Measurements from ENCODE around the gene FAT1.

DNA sequence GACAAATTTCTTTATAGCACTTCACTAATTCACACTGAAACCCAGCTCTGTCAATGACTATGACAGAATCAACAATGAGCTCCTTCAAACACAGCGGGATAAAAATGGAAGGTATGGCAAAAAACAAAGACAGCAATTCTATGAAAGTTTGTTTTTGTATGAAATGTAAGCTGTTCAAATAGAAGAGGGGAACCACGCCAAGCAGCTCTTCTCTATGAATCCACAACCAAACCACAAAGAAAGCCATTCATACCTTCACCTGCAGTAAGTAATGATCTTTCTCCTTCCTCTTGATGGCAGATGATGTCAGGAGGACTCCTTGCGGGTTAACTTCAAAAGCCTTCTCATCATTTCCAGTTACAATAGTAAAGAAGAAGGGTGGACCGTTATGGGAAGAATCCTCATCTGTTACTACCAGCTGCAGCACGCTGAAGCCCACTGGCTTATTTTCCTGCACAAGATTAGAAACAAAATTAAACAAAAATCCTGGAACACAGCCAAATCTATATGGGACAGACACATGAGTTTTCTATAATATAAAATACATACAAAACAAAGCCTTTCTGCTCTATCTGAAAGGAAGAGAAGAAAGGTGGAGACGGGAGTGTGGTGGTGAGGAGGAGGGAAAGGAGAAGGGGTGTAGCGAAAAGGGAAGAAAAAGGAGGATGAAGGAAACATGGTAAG, 119.4 kb downstream of the FAT1 start:
- TF ChIP-seq, protein P1, sequence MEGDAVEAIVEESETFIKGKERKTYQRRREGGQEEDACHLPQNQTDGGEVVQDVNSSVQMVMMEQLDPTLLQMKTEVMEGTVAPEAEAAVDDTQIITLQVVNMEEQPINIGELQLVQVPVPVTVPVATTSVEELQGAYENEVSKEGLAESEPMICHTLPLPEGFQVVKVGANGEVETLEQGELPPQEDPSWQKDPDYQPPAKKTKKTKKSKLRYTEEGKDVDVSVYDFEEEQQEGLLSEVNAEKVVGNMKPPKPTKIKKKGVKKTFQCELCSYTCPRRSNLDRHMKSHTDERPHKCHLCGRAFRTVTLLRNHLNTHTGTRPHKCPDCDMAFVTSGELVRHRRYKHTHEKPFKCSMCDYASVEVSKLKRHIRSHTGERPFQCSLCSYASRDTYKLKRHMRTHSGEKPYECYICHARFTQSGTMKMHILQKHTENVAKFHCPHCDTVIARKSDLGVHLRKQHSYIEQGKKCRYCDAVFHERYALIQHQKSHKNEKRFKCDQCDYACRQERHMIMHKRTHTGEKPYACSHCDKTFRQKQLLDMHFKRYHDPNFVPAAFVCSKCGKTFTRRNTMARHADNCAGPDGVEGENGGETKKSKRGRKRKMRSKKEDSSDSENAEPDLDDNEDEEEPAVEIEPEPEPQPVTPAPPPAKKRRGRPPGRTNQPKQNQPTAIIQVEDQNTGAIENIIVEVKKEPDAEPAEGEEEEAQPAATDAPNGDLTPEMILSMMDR (IDR thresholded peaks at IDR 0.05), result no peak
- TF ChIP-seq NR2C2 (CRISPR knock-in tag; IDR thresholded peaks at IDR 0.05), result no peak
- TF ChIP-seq TCF7 (CRISPR knock-in tag; IDR thresholded peaks at IDR 0.05; ENCODE audit: low read depth), result no peak
- no peak for TF ChIP-seq ZNF121 (CRISPR knock-in tag; IDR thresholded peaks at IDR 0.05)
- TF ChIP-seq, protein P2, sequence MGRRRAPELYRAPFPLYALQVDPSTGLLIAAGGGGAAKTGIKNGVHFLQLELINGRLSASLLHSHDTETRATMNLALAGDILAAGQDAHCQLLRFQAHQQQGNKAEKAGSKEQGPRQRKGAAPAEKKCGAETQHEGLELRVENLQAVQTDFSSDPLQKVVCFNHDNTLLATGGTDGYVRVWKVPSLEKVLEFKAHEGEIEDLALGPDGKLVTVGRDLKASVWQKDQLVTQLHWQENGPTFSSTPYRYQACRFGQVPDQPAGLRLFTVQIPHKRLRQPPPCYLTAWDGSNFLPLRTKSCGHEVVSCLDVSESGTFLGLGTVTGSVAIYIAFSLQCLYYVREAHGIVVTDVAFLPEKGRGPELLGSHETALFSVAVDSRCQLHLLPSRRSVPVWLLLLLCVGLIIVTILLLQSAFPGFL (CRISPR knock-in tag; IDR thresholded peaks at IDR 0.05; ENCODE audit: borderline replicate concordance), result no peak
- TF ChIP-seq ATF1 (CRISPR knock-in tag; IDR thresholded peaks at IDR 0.05), result no peak

Measured in WTC11 (cell line).